ENCODE measurements around the gene GCC2. TPM values are rescaled to one million over a fixed set of nuclear protein-coding genes. Genes with fewer than 3 reads are reported as not detected.

GCC2 gene
- total RNA-seq, 3 donors from 2014 or later (not counting 1 experiment from before 2014, with no cell fraction given) = 84.8 to 110 (median 89.6) TPM

GRCh38 chr2:108531674-108532055 is 82.7 kb downstream of the GCC2 start:
- Mint-ChIP-seq H3K27ac (no peak overlapping the region), H3K9me3 (no peaks in the 10 kb centered on the region), H3K4me1 (peaks cover 13 to 18% of the 10 kb centered on the region in 2 donors), H3K4me3 (no peak overlapping the region), H3K27me3 (ENCODE audit: low read depth in 2 of 2) (no peaks in the 10 kb centered on the region), H3K36me3 (no peaks in the 10 kb centered on the region)
- Histone ChIP-seq H3K4me1 (ENCODE audit: control insufficient read depth, insufficient read depth, low read length) (peaks cover 11% of the 10 kb centered on the region), H3K27me3 (ENCODE audit: control insufficient read depth, insufficient read depth, low read length) (no peaks in the 10 kb centered on the region), H3K27ac (ENCODE audit: low read length) (no peak overlapping the region), H3K4me3 (ENCODE audit: low read length) (no peak overlapping the region), H3K9me3 (ENCODE audit: control insufficient read depth, insufficient read depth, low read length) (no peaks in the 10 kb centered on the region), H3K36me3 (ENCODE audit: control insufficient read depth, insufficient read depth, low read length) (no peaks in the 10 kb centered on the region)
- intact Hi-C loops (cut with micrococcal nuclease) = loop anchor here (10.0 kb wide), 1 partner anchor 93 kb away; no protein-coding TSS in a partner anchor
- no peak for TF ChIP-seq CTCF (IDR thresholded peaks at IDR 0.05)
- DNase-seq (no peak), ATAC-seq (no peak)
- WGBS (ENCODE audit: insufficient coverage) = 92% methylated on average over 1 of the region's 5 CpGs

GRCh38 chr2:108533832-108534583 is 85.0 kb downstream of the GCC2 start, which contains the start of gene LIMS1:
LIMS1 (plus strand) TSS chr2:108534470; CDS start chr2:108534563, 93 bp downstream.
- H3K36me3 ChIP-seq (ENCODE audit: control insufficient read depth, insufficient read depth, low read length) = no peaks in the 10 kb centered on the region
- H3K27me3 ChIP-seq (ENCODE audit: control insufficient read depth, insufficient read depth, low read length) = no peaks in the 10 kb centered on the region
- Mint-ChIP-seq H3K36me3 (no peaks in the 10 kb centered on the region), H3K27me3 (ENCODE audit: low read depth in 2 of 2) (no peaks in the 10 kb centered on the region), H3K4me1 (peaks cover 13 to 18% of the 10 kb centered on the region in 2 donors), H3K9me3 (no peaks in the 10 kb centered on the region), H3K4me3 (peak within 1 kb of the TSS; percentile 93), H3K27ac (peak within 1 kb of the TSS; percentile 60 to 79)
- TF ChIP-seq CTCF (IDR thresholded peaks at IDR 0.05) = no peak
- WGBS (ENCODE audit: insufficient coverage) = under 1% methylated on average over 66 of the region's 87 CpGs
- peaks cover 11% of the 10 kb centered on the region for H3K4me1 ChIP-seq (ENCODE audit: control insufficient read depth, insufficient read depth, low read length)
- H3K27ac ChIP-seq (ENCODE audit: low read length) = peak within 1 kb of the TSS; percentile 36
- H3K9me3 ChIP-seq (ENCODE audit: control insufficient read depth, insufficient read depth, low read length) = no peaks in the 10 kb centered on the region
- ATAC-seq (peak; percentile 92 to 98 (median 93)), DNase-seq (peak; percentile 74 to 89)
- intact Hi-C loops (cut with micrococcal nuclease) = loop anchor here (2.0 to 10.0 kb wide), 2 partner anchors 85 to 91 kb away; partner anchors contain the start of gene GCC2
- H3K4me3 ChIP-seq (ENCODE audit: low read length) = peak within 1 kb of the TSS; percentile 69

GRCh38 chr2:108534584-108535356 is 85.8 kb downstream of the GCC2 start:
- no peak for TF ChIP-seq CTCF (IDR thresholded peaks at IDR 0.05)
- peak overlapping the region; percentile 60 to 79 for H3K27ac Mint-ChIP-seq
- intact Hi-C loops (cut with micrococcal nuclease) = loop anchor here (2.0 to 10.0 kb wide), 2 partner anchors 86 to 90 kb away; partner anchors contain the start of gene GCC2
- H3K4me1 Mint-ChIP-seq = peaks cover 13 to 18% of the 10 kb centered on the region in 2 donors
- no peaks in the 10 kb centered on the region for H3K27me3 Mint-ChIP-seq (ENCODE audit: low read depth in 2 of 2)
- no peaks in the 10 kb centered on the region for H3K9me3 Mint-ChIP-seq
- Histone ChIP-seq H3K27ac (ENCODE audit: low read length) (peak overlapping the region; percentile 30), H3K36me3 (ENCODE audit: control insufficient read depth, insufficient read depth, low read length) (no peaks in the 10 kb centered on the region), H3K27me3 (ENCODE audit: control insufficient read depth, insufficient read depth, low read length) (no peaks in the 10 kb centered on the region), H3K4me1 (ENCODE audit: control insufficient read depth, insufficient read depth, low read length) (peaks cover 11% of the 10 kb centered on the region), H3K9me3 (ENCODE audit: control insufficient read depth, insufficient read depth, low read length) (no peaks in the 10 kb centered on the region), H3K4me3 (ENCODE audit: low read length) (peak overlapping the region; percentile 69)
- no peaks in the 10 kb centered on the region for H3K36me3 Mint-ChIP-seq
- ATAC-seq (peak; percentile 46 to 51 (median 48)), DNase-seq (peak in 1 of 2 donors; percentile 61)
- 1% methylated on average over 57 of the region's 57 CpGs for WGBS (ENCODE audit: insufficient coverage)
- H3K4me3 Mint-ChIP-seq = peak overlapping the region; percentile 93
